Testis (tissue), 3 donors: ENCODE data around the gene ZGLP1. TPM values are rescaled to one million over a fixed set of nuclear protein-coding genes. Genes with fewer than 3 reads are reported as not detected.

ENCODE experiments used
- DNase-seq: peaks from one replicate; pipeline ENCODE4 v3.0.0-alpha.2; 2019
- H3K27ac ChIP-seq, 2 donors: fragments of 200-600 bp; sonication (generic); one replicate each; pipeline ENCODE4 v1.5.1; 2019
- H3K27me3 ChIP-seq: fragments of 200-600 bp; sonication (generic); one replicate; pipeline ENCODE4 v1.5.1; 2019
- H3K36me3 ChIP-seq: fragments of 200-600 bp; sonication (generic); one replicate; pipeline ENCODE4 v1.5.1; 2017; ENCODE audit warnings: low read depth; ENCODE audit errors: missing control alignments
- H3K4me1 ChIP-seq: fragments of 200-600 bp; sonication (generic); one replicate; pipeline ENCODE4 v1.5.1; 2019
- H3K4me3 ChIP-seq, 2 donors: fragments of 200-600 bp; sonication (generic); one replicate each; pipeline ENCODE4 v1.5.1; 2017 to 2019
- H3K9me3 ChIP-seq: fragments of 200-600 bp; sonication (generic); one replicate; pipeline ENCODE4 v1.5.1; 2017
- POLR2A ChIP-seq: fragments of 450-650 bp; IDR thresholded peaks from one replicate; pipeline ENCODE4 v1.6.1; 2017; ENCODE audit warnings: antibody characterized with exemption, mild to moderate bottlenecking, moderate library complexity
- WGBS, 2 donors: methylation state at CpG; one replicate each; pipeline ENCODE4 v1.1.5; 2018; 5-methylcytosine and 5-hydroxymethylcytosine counted together
- intact Hi-C: fragments of 100-400 bp; cut with DNase I; formaldehyde crosslinking; loops from one replicate; pipeline ENCODE4 v1.15.1; 2023; ENCODE audit warnings: low total_unique reads
- polyA plus RNA-seq: library from polyadenylated mRNA; stranded (reverse); fragments of 350-450 nt; fragmentation: Illumina TruSeq; extraction: RNeasy Lipid Tissue Mini Kit (QIAGEN cat#74804); gene quantifications from one replicate; pipeline ENCODE4 v1.2.3, GENCODE V29; 2014; ENCODE audit warnings: low read depth, low replicate concordance; ENCODE audit not compliant: insufficient read depth
- total RNA-seq, 2 donors: library from RNA; depleted of rRNA; stranded (reverse); fragments of >200 nt; gene quantifications; one replicate each; pipeline ENCODE4 v1.2.3, GENCODE V29; 2016
- TF ChIP-seq, protein P1 (sequence below), 3 experiments: fragments of 450-650 bp in 2 of 3; fragments of 200-600 bp in 1 of 3; sonication (generic) in 1 of 3; IDR thresholded peaks; one replicate each; pipeline ENCODE4 v1.5.1; 2016 to 2019; ENCODE audit warnings: antibody characterized with exemption in 3 of 3, mild to moderate bottlenecking in 2 of 3, moderate library complexity in 1 of 3

ZGLP1 gene
- total and polyA plus RNA-seq, 3 donors from 2014 or later = 10.5 to 22.1 (median 12.8) TPM

- Histone ChIP-seq H3K27ac (no peak overlapping the region), H3K36me3 (no peaks in the 10 kb centered on the region), H3K27me3 (peaks cover 5% of the 10 kb centered on the region), H3K4me3 (no peak overlapping the region), H3K4me1 (peaks cover 32% of the 10 kb centered on the region), H3K9me3 (no peaks in the 10 kb centered on the region)
- 4 to 15% methylated on average over 26 to 49 of the region's 49 CpGs for WGBS, 2 donors
- DNase-seq = no peak
- TF ChIP-seq POLR2A = no peak
- TF ChIP-seq, protein P1, sequence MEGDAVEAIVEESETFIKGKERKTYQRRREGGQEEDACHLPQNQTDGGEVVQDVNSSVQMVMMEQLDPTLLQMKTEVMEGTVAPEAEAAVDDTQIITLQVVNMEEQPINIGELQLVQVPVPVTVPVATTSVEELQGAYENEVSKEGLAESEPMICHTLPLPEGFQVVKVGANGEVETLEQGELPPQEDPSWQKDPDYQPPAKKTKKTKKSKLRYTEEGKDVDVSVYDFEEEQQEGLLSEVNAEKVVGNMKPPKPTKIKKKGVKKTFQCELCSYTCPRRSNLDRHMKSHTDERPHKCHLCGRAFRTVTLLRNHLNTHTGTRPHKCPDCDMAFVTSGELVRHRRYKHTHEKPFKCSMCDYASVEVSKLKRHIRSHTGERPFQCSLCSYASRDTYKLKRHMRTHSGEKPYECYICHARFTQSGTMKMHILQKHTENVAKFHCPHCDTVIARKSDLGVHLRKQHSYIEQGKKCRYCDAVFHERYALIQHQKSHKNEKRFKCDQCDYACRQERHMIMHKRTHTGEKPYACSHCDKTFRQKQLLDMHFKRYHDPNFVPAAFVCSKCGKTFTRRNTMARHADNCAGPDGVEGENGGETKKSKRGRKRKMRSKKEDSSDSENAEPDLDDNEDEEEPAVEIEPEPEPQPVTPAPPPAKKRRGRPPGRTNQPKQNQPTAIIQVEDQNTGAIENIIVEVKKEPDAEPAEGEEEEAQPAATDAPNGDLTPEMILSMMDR (IDR thresholded peaks at IDR 0.05) = no peak
- intact Hi-C loops = no loop called here
These were observed 15.8 kb downstream of the ZGLP1 start for GRCh38 chr19:10293637-10294367.

DNA sequence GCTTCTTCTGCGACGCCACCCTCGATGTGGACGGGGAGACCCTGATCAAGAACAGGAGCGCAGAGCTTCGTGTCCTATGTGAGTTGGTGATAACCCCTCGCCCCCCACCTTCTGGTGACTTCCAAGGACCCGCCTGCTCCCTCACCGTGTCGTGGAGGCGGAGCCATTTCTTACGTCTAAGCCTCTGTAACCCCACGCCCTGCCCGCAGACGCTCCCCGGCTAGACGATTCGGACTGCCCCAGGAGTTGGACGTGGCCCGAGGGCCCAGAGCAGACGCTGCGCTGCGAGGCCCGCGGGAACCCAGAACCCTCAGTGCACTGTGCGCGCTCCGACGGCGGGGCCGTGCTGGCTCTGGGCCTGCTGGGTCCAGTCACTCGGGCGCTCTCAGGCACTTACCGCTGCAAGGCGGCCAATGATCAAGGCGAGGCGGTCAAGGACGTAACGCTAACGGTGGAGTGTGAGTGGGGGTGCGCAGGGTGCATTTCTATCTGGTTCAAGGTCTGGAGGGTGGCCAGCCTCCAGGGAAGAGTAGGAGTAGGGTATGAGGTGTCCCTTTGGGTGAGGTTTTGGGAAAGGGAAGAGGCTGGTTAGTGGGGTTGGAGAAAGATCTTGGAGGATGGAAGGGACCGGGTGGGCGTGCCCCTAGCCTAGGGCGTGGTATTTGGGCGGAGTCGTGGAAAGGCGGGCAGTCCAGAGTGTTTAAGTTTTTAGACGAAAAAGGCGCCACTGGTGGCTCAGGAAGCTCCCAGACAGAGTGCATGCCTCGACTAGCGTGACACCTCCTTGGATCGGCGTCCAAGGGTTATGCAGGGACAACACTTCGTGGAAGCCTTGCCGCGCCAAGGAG lies 16.6 kb downstream of the ZGLP1 start:
- peaks cover 32% of the 10 kb centered on the region for H3K4me1 ChIP-seq
- H3K27ac ChIP-seq = no peak overlapping the region
- intact Hi-C loops = no loop called here
- no peak for TF ChIP-seq POLR2A
- TF ChIP-seq, protein P1 (IDR thresholded peaks at IDR 0.05) = no peak
- WGBS, 2 donors = 7 to 8% methylated on average over 47 of the region's 56 CpGs
- H3K4me3 ChIP-seq = no peak overlapping the region
- H3K36me3 ChIP-seq = no peaks in the 10 kb centered on the region
- no peak for DNase-seq
- peaks cover 5% of the 10 kb centered on the region for H3K27me3 ChIP-seq
- H3K9me3 ChIP-seq = no peaks in the 10 kb centered on the region

DNA sequence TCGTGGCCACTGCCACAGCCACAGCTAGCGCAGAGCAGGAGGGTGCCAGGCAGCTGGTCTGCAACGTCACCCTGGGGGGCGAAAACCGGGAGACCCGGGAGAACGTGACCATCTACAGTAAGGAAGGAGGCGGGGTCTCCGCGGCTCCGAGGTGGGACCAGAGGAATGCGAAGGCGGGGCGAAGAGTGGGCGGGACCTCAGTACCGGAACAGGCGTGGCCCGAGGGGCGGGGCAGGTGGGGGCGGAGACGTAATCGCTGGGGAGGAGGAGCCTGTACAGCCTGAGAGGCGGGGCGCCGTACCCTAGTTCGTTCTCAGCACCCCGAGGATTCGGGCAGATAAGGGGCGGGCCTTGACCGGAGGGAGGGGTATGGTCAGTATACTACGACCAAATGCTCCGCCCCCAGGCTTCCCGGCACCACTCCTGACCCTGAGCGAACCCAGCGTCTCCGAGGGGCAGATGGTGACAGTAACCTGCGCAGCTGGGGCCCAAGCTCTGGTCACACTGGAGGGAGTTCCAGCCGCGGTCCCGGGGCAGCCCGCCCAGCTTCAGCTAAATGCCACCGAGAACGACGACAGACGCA lies 17.3 kb downstream of the ZGLP1 start:
- Histone ChIP-seq H3K27ac (no peak overlapping the region), H3K36me3 (no peaks in the 10 kb centered on the region), H3K9me3 (no peaks in the 10 kb centered on the region), H3K27me3 (peaks cover 5% of the 10 kb centered on the region), H3K4me1 (peaks cover 35% of the 10 kb centered on the region), H3K4me3 (peak overlapping the region in 1 of 2 donors; percentile 40)
- intact Hi-C loops = no loop called here
- 2 to 3% methylated on average over 29 to 45 of the region's 45 CpGs for WGBS, 2 donors
- peak; percentile 78 for DNase-seq
- TF ChIP-seq POLR2A = no peak
- TF ChIP-seq, protein P1 (IDR thresholded peaks at IDR 0.05) = no peak

GRCh38 chr19:10291554-10292205 lies 17.9 kb downstream of the ZGLP1 start:
- TF ChIP-seq, protein P1 (IDR thresholded peaks at IDR 0.05) = no peak
- TF ChIP-seq POLR2A = no peak

More at GRCh38 chr19:10291554-10292205, 17.9 kb downstream of the ZGLP1 start:
- Histone ChIP-seq H3K4me3 (peak overlapping the region; percentile 5 to 40), H3K9me3 (no peaks in the 10 kb centered on the region), H3K27ac (no peak overlapping the region), H3K27me3 (peaks cover 5% of the 10 kb centered on the region), H3K36me3 (no peaks in the 10 kb centered on the region), H3K4me1 (peaks cover 41% of the 10 kb centered on the region)
- intact Hi-C loops = no loop called here
- no peak for DNase-seq
- WGBS, 2 donors = 0 to 2% methylated on average over 10 to 49 of the region's 49 CpGs
